HG03342 (cell line): ENCODE results near the gene GAREM1.

Source experiments
- ATAC-seq: cut with Tn5 transposase; IDR thresholded peaks from one replicate; pipeline ENCODE4 v1.9.1; 2021; ENCODE audit warnings: mild to moderate bottlenecking, moderate library complexity; ENCODE audit not compliant: unreplicated experiment

The GAREM1 gene

DNA sequence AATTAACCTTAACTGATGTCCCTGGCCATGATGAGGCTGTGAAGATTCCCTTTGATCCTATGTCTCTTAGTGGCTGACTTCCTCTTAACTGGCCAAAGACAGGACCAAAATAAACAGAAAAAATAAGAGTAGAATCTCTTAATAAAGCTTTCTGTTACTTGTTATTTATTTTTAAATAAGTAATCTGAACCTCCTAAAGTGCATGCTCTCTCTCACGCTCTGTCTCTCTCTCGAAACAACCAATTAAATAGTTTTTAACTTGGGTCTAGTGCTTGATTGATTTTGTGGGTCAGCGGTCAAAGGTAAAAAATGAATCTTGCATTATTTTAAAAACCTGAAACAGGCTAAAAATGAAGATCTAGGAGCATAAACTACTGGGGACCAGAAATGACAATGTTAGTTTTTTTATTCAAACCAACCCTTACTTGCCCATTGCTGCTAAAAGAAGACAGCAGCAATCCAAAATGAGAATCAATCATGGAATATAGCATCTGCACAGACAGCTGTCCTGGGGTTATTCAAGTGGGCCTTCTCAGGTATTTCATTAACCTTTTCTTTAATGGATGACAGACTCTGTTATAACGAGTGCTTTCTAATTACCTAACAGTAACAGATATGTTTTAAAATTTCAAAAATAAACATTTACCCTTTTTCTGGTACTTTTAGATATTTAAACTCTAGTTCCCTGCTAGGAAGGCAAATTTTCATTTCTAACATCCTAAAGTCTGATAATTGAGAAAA, 11.2 kb downstream of the GAREM1 start:
- ATAC-seq = no peak

DNA sequence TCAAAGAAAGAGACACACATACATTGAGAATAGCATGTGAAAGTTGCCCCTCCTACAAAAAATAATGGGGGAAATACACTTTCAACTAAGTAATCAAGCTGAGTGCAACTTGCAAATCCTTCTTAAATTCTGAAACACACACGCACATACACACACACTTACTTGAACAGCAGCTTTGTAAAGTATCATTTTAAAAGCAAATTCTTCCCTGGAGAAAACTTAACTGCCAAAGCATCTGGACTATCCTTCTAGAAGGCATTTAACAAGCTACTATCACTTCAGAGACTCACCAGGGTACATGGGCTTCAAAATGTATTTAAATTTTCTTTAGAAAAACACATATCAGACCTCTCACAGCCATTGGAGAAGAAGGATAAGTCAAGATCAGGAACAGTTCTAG, 15.3 kb downstream of the GAREM1 start:
- no peak for ATAC-seq

GRCh38 chr18:32454593-32454992, 16.1 kb downstream of the GAREM1 start:
- ATAC-seq = no peak

- ATAC-seq = no peak
Observed at GRCh38 chr18:32450874-32451273, 19.8 kb downstream of the GAREM1 start.

DNA sequence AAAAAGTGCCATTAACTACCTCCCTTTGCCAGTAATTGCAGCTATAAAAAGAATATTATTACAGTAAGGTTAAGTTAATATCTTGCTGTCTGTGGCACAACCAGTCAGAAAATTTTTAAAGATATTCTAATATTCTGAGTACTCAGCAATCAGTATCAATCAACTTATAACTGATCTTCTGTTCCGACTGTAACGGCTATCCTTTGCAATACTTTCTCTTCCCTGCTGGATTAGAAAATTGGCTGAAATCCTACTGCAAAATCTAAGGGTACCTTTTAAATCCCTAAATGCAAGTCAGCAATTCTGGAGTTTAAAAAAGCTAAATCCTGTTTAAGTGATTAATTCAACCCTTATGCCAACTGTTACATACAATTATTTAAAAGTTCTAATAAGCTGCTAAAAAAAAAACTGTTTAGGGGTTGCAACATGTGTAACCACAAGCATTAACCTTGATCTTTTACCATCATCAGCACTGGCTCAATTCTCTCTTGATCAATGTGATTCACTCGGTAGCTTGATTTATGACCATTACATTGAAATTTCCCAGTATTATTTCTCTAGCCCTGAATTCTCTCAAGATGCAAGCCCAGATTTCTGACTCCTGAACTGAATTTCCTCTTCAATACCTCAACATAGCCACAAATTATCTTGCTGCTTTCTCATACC, 20.5 kb downstream of the GAREM1 start:
- ATAC-seq = no peak

DNA sequence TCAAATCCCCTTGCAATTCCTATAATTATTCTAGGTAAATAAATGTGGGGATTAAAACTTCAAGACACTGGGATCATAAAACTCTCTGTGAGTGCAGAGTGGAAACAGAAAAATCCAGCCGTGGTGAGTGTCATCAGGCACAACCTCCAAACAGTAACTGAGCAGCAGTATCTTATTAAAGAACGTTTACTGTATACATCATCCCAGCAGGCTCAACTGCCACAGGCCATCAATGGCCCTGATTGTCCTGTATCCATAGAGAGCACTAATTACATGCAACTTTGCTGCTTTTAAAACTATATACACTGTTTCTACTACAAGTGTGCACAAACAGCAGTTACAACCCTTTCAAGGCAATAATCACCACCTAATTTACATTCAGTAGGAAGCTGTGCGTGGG, 23.9 kb downstream of the GAREM1 start:
- ATAC-seq = no peak

GRCh38 chr18:32445846-32446245, 24.8 kb downstream of the GAREM1 start:
- no peak for ATAC-seq

GRCh38 chr18:32443706-32444215, 26.9 kb downstream of the GAREM1 start:
- ATAC-seq = no peak

DNA sequence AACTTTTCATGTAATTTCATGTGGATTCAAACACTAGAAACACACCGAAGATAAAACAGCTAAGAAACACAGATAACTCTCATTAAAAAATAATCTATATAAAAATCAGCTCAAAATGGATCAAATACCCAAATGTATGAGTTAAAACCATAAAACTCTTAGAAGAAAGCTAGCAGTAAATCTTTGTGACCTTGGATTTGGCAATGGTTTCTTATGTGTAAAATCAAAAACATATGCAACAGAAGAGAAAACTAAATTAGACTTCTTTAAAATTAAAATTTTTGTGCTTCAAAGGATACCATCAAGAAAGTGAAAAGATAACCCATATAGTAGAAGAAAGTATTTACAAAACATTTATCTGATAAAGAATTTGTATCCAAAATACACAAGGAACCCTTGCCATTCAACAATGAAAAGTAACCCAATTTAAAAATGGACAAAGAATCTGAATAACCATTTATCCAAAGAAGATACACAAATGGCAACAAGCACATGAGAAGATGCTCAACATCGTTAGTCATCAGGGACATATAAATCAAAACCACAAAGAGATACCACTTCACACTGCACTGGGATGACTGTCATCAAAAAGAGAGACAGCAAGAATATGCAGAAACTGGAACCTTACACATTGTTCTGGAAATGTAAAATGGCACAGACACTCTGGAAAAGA, 27.5 kb downstream of the GAREM1 start:
- no peak for ATAC-seq

DNA sequence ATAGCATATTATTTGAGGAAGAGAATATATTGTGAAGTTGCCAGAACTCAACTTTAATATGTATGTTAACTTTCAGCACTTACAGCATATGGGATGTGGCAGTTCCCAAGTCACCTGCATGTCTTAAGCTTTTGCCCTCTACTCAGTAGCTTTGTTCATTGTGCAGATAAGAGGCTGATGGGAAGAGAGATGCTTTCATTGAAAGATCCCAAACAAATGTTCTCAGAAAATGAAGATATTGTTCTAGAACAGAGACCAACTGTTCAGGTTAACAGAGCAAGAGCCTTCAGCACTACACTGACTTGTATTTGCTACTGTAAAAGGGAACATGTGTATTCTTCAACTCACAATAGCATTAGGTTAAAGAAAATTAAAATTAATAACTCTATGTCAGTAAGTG, 28.1 kb downstream of the GAREM1 start:
- no peak for ATAC-seq

DNA sequence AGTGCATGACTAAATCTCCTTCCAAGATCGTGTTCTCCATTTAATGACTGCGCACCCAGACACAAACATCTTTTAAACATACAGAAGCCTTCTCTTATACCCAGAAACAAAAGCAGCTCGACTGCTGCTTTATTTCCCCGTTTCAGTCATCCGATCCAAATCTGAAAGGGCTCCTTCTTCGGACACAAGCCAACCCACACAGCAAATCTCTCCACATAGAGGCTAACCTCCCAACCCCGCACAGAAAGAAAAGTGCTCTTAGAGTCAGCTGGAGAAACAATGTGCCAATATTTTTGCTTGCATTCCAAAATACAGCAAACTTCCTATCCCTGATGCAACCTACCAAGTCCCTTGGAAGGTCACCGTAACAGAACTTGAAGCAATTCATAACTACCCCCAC, 29.1 kb downstream of the GAREM1 start:
- no peak for ATAC-seq

DNA sequence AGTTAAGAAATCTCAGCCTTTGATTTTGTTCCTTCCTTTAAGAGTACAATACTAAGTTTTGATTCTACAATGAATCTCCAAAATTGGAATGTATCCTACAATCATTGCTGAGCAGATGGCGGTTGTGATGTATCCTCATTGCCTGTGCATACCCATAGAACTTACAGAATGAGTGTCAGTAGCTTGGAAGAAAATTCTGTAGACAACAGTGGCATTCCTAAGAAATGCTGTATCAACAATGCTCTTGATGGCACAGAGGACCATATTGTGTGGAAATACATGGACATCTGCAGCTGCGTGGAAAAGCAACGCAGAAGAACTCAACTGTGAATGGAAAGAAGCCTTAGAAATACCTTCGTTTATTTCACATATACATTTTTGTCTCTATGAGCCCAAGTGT, 30.2 kb downstream of the GAREM1 start:
- ATAC-seq = no peak

- no peak for ATAC-seq
Observed at GRCh38 chr18:32439802-32440201, 30.9 kb downstream of the GAREM1 start.

DNA sequence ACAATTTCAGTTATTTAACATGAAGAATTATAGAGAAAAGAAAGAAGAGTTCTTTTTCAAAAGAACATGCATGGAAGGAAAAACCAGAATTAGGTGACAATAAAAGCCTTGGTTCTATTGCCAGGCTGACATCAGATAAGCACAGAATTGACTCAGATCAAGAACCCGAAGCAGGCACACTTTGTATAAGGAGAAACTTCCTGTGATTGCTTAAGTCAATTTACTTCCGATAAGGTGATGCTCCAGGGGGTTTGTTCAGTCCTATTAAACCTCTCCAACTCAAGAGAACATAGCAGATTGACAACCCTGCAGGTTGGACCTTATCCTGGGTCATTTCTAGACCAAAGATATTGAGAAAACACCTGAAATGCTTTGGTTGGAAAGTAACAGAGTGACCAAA, 31.4 kb downstream of the GAREM1 start:
- no peak for ATAC-seq

DNA sequence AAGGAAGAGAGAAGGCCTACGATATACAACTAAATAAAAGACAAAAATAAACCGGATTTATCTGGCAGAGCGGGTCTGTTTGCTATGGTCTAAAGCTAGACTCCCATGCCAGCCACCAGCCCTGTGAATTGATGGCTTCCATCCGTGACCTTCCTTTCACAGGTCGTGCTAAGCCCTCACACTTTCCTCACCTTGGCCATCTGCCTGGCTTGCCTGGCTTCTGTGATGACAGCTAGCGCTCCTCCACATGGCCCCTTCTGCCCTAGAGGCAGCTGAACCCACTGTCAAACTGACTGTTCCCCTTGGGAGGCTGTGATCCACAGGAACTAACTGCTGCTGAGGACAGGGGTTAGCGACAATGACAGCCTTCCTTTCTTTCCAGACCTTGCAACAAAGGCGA, 32.5 kb downstream of the GAREM1 start:
- ATAC-seq = no peak

GRCh38 chr18:32437100-32437834, 33.4 kb downstream of the GAREM1 start:
- no peak for ATAC-seq

DNA sequence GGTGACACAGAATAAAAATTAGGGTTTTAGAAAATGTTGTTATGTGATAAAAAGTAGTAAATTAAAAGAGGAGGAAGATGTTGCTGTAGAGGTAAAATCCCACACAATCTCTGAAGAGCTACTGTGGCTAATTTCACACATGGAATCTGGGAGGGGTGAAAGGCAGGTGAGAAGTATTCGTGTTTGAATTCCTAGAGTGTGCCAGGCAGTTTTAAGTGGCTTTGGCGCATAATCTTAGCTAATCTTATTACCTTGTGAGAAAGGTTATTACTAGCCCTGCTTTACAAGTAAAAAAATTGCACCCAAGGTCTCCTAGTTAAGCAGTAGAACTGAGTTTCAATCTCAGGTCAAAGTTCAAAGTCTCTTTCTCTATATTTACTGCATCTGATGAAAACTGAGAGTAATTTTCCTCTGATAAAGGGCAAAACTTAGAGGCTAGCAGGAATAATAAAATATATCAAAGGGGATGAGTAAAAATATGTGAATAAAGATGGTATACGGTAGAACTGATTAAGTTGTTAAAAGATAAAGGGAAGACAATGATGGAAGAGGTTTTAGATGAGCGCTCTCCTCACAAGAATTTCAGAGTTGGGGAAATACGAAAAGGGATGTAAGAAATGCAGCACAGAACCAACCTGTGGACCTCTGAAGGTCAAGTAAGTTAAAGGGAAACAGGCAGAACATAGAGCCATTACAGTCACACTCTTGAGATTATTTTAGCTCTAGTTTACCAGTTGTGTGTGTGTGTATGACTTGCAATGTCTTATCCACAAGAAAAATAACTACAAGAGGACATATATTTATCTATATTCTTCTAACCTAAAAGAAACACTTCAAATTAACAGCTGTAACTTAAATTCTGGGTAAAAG, 34.8 kb downstream of the GAREM1 start:
- no peak for ATAC-seq

DNA sequence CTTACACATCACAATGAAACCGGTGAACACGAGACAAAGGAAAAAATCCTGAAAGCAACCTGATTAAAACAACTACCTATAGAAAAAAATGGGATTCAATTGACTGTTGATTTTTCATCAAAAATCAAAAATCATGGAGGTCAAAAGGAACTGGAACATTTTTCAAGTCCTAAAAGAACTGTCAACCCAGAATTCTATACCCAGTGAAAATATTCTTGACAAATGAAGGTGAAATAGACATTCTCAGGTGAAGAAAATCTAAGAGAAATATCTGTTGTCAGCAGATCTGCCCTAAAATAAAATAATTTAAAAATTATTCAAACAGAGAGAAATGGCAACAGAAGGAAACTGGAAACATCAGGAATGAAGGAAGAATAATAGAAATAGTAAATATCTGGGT, 38.9 kb downstream of the GAREM1 start:
- no peak for ATAC-seq

DNA sequence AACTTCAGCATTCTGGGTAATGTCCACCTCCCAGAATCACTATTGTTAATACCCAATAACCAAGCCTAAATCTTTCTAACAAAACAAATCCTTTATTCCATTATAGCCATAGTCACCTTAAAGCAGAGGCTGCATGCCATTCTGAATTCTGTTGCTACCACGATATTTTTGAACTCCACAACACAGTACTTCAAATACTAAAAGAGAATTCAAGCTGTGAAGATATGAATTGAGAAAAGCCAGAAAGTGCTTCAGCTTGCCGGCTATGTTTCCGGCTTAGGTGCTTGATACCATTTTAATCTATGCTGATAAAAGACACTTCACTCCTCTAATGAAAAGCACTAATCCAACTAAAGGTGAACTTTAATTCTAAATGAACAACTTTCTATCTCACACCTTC, 41.3 kb downstream of the GAREM1 start:
- no peak for ATAC-seq
